HT-29 (cell line): Measurements from ENCODE around the gene ANKZF1. TPM values are rescaled to one million over a fixed set of nuclear protein-coding genes. Genes with fewer than 3 reads are reported as not detected.

ENCODE experiments used
- DNase-seq: peaks from one replicate; pipeline ENCODE4 v3.0.0-alpha.2; 2015; ENCODE audit warnings: low spot score
- total RNA-seq: library from RNA; depleted of rRNA; stranded (reverse); fragments of >200 nt; shearing (Covaris generic); gene quantifications from 2 replicates; pipeline ENCODE4 v1.2.3, GENCODE V29; 2014; rRNA removed

The ANKZF1 gene
- total RNA-seq, 1 experiment from 2014 or later: 43.4 TPM

GRCh38 chr2:219282943-219283581 is 53.5 kb downstream of the ANKZF1 start:
- no peak for DNase-seq

GRCh38 chr2:219284501-219285372 is 55.1 kb downstream of the ANKZF1 start:
- no peak for DNase-seq

GRCh38 chr2:219285373-219285735 is 55.7 kb downstream of the ANKZF1 start:
- DNase-seq: no peak

GRCh38 chr2:219285894-219286425 is 56.4 kb downstream of the ANKZF1 start:
- no peak for DNase-seq

Other genes with a start within 250 kb of the ANKZF1 start
- gene FEV, start 244.6 kb upstream of the ANKZF1 start, total RNA-seq: not detected in 2 replicates
- gene CRYBA2, start 236.4 kb upstream of the ANKZF1 start, total RNA-seq: not detected in 2 replicates
- not detected in 2 replicates for gene CFAP65, start 188.3 kb upstream of the ANKZF1 start, total RNA-seq
- 12.3 and 13.4 TPM in 2 replicates for gene IHH, start 168.9 kb upstream of the ANKZF1 start, total RNA-seq
- 24.7 and 25.9 TPM in 2 replicates for gene NHEJ1, start 69.0 kb upstream of the ANKZF1 start, total RNA-seq
- 5.9 and 9.9 TPM in 2 replicates for gene SLC23A3, start 59.8 kb upstream of the ANKZF1 start, total RNA-seq
- 49.8 and 53.0 TPM in 2 replicates for gene CNPPD1, start 52.9 kb upstream of the ANKZF1 start, total RNA-seq
- 78.5 and 83.9 TPM in 2 replicates for gene RETREG2, start 51.5 kb upstream of the ANKZF1 start, total RNA-seq
- gene ZFAND2B, start 23.0 kb upstream of the ANKZF1 start, total RNA-seq: 104 and 116 TPM in 2 replicates
- gene ABCB6, start 10.8 kb upstream of the ANKZF1 start, total RNA-seq: 33.6 and 39.9 TPM in 2 replicates
- gene ATG9A, start 170 bp upstream of the ANKZF1 start, total RNA-seq: 93.7 and 107 TPM in 2 replicates
- 5.5 and 10.0 TPM in 2 replicates for gene GLB1L, start 15.6 kb downstream of the ANKZF1 start, total RNA-seq
- gene STK16, start 15.7 kb downstream of the ANKZF1 start, total RNA-seq: 18.3 and 19.9 TPM in 2 replicates
- not detected in 2 replicates for gene TUBA4B, start 23.4 kb downstream of the ANKZF1 start, total RNA-seq
- 93.8 and 97.4 TPM in 2 replicates for gene TUBA4A, start 24.1 kb downstream of the ANKZF1 start, total RNA-seq
- 43.1 and 51.1 TPM in 2 replicates for gene DNAJB2, start 49.6 kb downstream of the ANKZF1 start, total RNA-seq
- gene PTPRN, start 79.6 kb downstream of the ANKZF1 start, total RNA-seq: not detected in 2 replicates
- not detected in 2 replicates for gene RESP18, start 102.9 kb downstream of the ANKZF1 start, total RNA-seq
- 155 and 158 TPM in 2 replicates for gene DNPEP, start 158.1 kb downstream of the ANKZF1 start, total RNA-seq
- gene DES, start 188.6 kb downstream of the ANKZF1 start, total RNA-seq: 0.63 TPM in 1 of 2 replicates, not detected in the other
- gene SPEG, start 205.0 kb downstream of the ANKZF1 start, total RNA-seq: 6.7 and 8.3 TPM in 2 replicates